Measurements from ENCODE around the gene RABEP2. TPM values are rescaled to one million over a fixed set of nuclear protein-coding genes. Genes with fewer than 3 reads are reported as not detected.
A peak's percentile ranks its signal among the peaks of the same experiment; 100 is the strongest.
"Not testable (repeated sequence)": the region's sequence is repeated elsewhere in the genome, so short reads cannot be mapped to it uniquely, and the experiment has no call there.

RABEP2 gene
- total RNA-seq, 1 experiment from 2014 or later: 10.3 TPM

GRCh38 chr16:28936784-28937155 lies 11.7 kb upstream of the RABEP2 start:
- in situ Hi-C loops (cut with HindIII; ENCODE audit: low pct_unique_long_range_greater_than_20kb, low sequenced_read_pairs): no loop called here

GRCh38 chr16:28935924-28936783 lies 11.1 kb upstream of the RABEP2 start:
- in situ Hi-C loops (cut with HindIII; ENCODE audit: low pct_unique_long_range_greater_than_20kb, low sequenced_read_pairs): no loop called here

More at GRCh38 chr16:28936784-28937155, 11.7 kb upstream of the RABEP2 start:
- no peak for DNase-seq (ENCODE audit: low read depth, low spot score)

GRCh38 chr16:28935346-28935745 lies 10.3 kb upstream of the RABEP2 start:
- in situ Hi-C loops (cut with HindIII; ENCODE audit: low pct_unique_long_range_greater_than_20kb, low sequenced_read_pairs): no loop called here
- no peak for DNase-seq (ENCODE audit: low read depth, low spot score)

More at GRCh38 chr16:28935924-28936783, 11.1 kb upstream of the RABEP2 start:
- peak; percentile 60 for DNase-seq (ENCODE audit: low read depth, low spot score)

GRCh38 chr16:28933171-28933570 lies 8.1 kb upstream of the RABEP2 start:
- no peak for DNase-seq (ENCODE audit: low read depth, low spot score)
- in situ Hi-C loops (cut with HindIII; ENCODE audit: low pct_unique_long_range_greater_than_20kb, low sequenced_read_pairs): no loop called here

DNA sequence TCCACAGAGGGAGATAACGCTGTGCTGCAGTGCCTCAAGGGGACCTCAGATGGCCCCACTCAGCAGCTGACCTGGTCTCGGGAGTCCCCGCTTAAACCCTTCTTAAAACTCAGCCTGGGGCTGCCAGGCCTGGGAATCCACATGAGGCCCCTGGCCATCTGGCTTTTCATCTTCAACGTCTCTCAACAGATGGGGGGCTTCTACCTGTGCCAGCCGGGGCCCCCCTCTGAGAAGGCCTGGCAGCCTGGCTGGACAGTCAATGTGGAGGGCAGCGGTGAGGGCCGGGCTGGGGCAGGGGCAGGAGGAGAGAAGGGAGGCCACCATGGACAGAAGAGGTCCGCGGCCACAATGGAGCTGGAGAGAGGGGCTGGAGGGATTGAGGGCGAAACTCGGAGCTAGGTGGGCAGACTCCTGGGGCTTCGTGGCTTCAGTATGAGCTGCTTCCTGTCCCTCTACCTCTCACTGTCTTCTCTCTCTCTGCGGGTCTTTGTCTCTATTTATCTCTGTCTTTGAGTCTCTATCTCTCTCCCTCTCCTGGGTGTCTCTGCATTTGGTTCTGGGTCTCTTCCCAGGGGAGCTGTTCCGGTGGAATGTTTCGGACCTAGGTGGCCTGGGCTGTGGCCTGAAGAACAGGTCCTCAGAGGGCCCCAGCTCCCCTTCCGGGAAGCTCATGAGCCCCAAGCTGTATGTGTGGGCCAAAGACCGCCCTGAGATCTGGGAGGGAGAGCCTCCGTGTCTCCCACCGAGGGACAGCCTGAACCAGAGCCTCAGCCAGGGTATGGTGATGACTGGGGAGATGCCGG lies 7.5 kb upstream of the RABEP2 start:
- no peak for DNase-seq (ENCODE audit: low read depth, low spot score)
- in situ Hi-C loops (cut with HindIII; ENCODE audit: low pct_unique_long_range_greater_than_20kb, low sequenced_read_pairs): no loop called here

GRCh38 chr16:28931801-28932225 lies 6.8 kb upstream of the RABEP2 start, which contains the start of gene CD19:
CD19 (plus strand) TSS chr16:28931971; CDS start chr16:28932001, 30 bp downstream.
- DNase-seq (ENCODE audit: low read depth, low spot score): no peak
- in situ Hi-C loops (cut with HindIII; ENCODE audit: low pct_unique_long_range_greater_than_20kb, low sequenced_read_pairs): no loop called here

DNA sequence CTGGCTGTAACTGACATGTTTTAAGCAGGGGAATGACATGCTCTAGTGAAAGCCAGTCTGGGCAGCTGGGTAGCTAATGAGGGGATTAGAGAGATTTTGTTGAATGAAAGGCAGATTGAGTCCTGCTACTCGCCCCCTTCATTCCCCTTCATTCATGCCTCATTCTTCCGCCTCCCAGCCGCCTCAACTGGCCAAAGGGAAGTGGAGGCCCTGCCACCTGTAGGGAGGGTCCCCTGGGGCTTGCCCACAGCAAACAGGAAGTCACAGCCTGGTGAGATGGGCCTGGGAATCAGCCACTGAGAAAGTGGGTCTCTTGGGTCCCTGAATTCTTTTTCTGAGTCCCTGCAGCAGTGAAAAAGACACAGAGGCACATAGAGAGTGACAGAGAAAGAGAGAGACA lies 5.6 kb upstream of the RABEP2 start:
- in situ Hi-C loops (cut with HindIII; ENCODE audit: low pct_unique_long_range_greater_than_20kb, low sequenced_read_pairs): no loop called here
- DNase-seq (ENCODE audit: low read depth, low spot score): no peak

GRCh38 chr16:28930203-28930602 lies 5.2 kb upstream of the RABEP2 start:
- in situ Hi-C loops (cut with HindIII; ENCODE audit: low pct_unique_long_range_greater_than_20kb, low sequenced_read_pairs): no loop called here
- DNase-seq (ENCODE audit: low read depth, low spot score): no peak

- in situ Hi-C loops (cut with HindIII; ENCODE audit: low pct_unique_long_range_greater_than_20kb, low sequenced_read_pairs): no loop called here
- no peak for DNase-seq (ENCODE audit: low read depth, low spot score)
Observed at GRCh38 chr16:28927815-28928214, 2.8 kb upstream of the RABEP2 start.

DNA sequence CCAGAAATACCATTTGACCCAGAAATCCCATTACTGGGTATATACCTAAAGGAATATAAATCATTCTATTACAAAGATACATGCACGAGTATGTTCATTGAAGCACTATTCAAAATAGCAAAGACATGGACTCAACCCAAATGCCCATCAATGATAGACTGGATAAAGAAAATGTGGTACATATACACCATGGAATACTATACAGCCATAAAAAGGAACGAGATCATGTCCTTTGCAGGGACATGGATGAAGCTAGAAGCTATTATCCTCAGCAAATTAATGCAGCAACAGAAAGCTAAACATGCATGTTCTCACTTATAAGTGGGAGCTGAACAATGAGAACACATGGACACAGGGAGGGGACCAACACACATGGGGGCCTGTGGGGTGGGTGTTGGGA lies 1.2 kb upstream of the RABEP2 start:
- in situ Hi-C loops (cut with HindIII; ENCODE audit: low pct_unique_long_range_greater_than_20kb, low sequenced_read_pairs); DNase-seq (ENCODE audit: low read depth, low spot score): not testable (repeated sequence)

- in situ Hi-C loops (cut with HindIII; ENCODE audit: low pct_unique_long_range_greater_than_20kb, low sequenced_read_pairs): no loop called here
Observed at GRCh38 chr16:28925386-28926228, 569 bp upstream of the RABEP2 start.

GRCh38 chr16:28924399-28924761 lies 658 bp downstream of the RABEP2 start:
- no peak for DNase-seq (ENCODE audit: low read depth, low spot score)
- in situ Hi-C loops (cut with HindIII; ENCODE audit: low pct_unique_long_range_greater_than_20kb, low sequenced_read_pairs): no loop called here

More at GRCh38 chr16:28925386-28926228, 569 bp upstream of the RABEP2 start:
- DNase-seq (ENCODE audit: low read depth, low spot score): peak; percentile 65

GRCh38 chr16:28923652-28924398 lies 1.2 kb downstream of the RABEP2 start:
- in situ Hi-C loops (cut with HindIII; ENCODE audit: low pct_unique_long_range_greater_than_20kb, low sequenced_read_pairs): no loop called here
- DNase-seq (ENCODE audit: low read depth, low spot score): no peak

DNA sequence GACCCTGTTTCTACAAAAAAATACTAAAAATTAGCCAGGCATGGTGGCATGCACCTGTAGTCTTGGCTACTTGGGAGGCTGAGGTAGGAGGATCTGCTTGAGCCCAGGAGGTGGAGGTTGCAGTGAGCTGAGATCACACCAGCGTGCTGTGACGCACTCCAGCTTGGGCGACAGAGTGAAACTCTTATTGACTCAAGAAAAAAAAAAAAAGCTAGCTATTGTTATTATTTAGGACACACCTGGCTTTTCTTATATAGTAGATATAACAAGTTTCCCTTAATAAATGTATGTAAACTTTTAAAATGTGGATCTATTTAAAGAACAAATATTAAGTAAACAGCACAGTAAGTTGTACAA lies 1.8 kb downstream of the RABEP2 start:
- in situ Hi-C loops (cut with HindIII; ENCODE audit: low pct_unique_long_range_greater_than_20kb, low sequenced_read_pairs): no loop called here
- DNase-seq (ENCODE audit: low read depth, low spot score): no peak

DNA sequence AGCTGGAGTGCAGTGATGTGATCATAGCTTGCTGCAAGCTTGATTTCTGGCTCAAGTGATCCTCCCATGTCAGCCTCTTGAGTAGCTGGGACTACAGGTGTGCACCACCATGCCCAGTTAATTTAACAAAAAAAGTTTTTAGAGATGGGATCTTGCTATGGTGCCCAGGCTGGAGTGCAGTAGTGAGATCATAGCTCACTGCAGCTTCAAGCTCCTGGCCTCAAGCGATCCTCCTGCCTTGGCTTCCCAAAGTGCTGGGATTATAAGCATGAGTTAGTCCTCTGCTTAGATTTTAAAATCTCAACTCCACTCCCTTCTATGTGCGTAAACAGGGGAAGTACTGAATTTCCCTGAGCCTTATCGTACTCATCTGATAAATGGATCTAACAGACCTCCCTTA lies 6.3 kb downstream of the RABEP2 start:
- DNase-seq (ENCODE audit: low read depth, low spot score): no peak
- in situ Hi-C loops (cut with HindIII; ENCODE audit: low pct_unique_long_range_greater_than_20kb, low sequenced_read_pairs): no loop called here

DNA sequence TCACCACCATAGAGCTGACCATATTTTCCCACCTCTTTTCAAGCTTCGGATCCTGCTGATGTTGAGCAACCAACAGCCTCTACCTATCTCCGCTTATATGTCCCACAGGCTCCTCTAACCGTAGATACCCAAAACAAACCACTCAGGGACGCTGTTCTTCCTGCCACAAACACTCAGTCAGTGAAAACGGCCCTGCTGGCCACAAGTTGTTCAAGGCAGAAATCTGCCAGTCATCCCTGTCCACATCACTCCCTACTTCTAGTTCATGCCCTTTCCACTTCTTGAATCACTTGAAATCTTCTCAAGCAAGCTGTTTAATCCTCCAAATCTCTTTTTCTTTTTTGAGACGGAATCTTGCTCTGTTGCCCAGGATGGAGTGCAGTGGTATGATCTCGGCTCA lies 7.9 kb downstream of the RABEP2 start:
- in situ Hi-C loops (cut with HindIII; ENCODE audit: low pct_unique_long_range_greater_than_20kb, low sequenced_read_pairs): no loop called here
- peak; percentile 17 for DNase-seq (ENCODE audit: low read depth, low spot score)

DNA sequence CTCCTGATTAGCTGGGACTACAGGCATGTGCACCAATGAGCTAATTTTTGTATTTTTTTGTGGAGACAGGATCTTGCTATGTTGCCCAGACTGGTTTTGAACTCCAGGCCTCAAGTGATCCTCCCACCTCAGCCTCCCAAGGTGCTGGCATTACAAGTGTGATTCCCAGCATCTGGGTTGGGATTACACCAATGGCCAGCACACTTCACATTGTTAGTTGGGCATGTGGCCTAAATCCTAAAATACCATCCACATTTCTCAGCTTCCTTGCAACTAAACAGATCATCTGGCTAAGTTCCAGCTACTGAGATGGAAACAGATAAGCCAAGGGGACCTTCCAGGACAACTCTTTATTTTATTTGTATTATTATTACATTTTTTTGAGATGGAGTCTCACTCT lies 9.9 kb downstream of the RABEP2 start:
- in situ Hi-C loops (cut with HindIII; ENCODE audit: low pct_unique_long_range_greater_than_20kb, low sequenced_read_pairs): no loop called here
- no peak for DNase-seq (ENCODE audit: low read depth, low spot score)
